HUDEP-2 (cell line): ENCODE measurements around the gene VRK3.

Experiments
- DNase-seq, 76 experiments: peaks; one replicate each; lab custom pipeline; 2025; ENCODE audit not compliant: unreplicated experiment in 76 of 76; lab: John Stamatoyannopoulos, UW

VRK3 gene

GRCh38 chr19:50036908-50037307 is 11.7 kb upstream of the VRK3 start:
- no peak for DNase-seq

GRCh38 chr19:50030937-50031336 is 5.8 kb upstream of the VRK3 start:
- no peak for DNase-seq

GRCh38 chr19:50030225-50030624 is 5.1 kb upstream of the VRK3 start:
- no peak for DNase-seq

- no peak for DNase-seq
Observed at GRCh38 chr19:50026550-50026906, 1.4 kb upstream of the VRK3 start.

- peak; percentile 63 to 99 (median 96) for DNase-seq
Observed at GRCh38 chr19:50025794-50026549, 800 bp upstream of the VRK3 start, which contains the start of gene ZNF473. Gene ZNF473, plus strand, starts transcription at chr19:50026005. Its CDS starts 5,078 bp downstream, at chr19:50031083.

- DNase-seq = no peak
Observed at GRCh38 chr19:50024719-50025021, 502 bp downstream of the VRK3 start.

- DNase-seq = no peak
Observed at GRCh38 chr19:50022823-50023222, 2.3 kb downstream of the VRK3 start.

GRCh38 chr19:50020481-50020880 is 4.7 kb downstream of the VRK3 start:
- no peak for DNase-seq

- no peak for DNase-seq
Observed at GRCh38 chr19:50016225-50016807, 8.9 kb downstream of the VRK3 start.

GRCh38 chr19:50008532-50008931 is 16.6 kb downstream of the VRK3 start:
- peak in 6 of 76 experiments; percentile 5 to 17 (median 10) for DNase-seq

GRCh38 chr19:50007947-50008346 is 17.2 kb downstream of the VRK3 start:
- DNase-seq = no peak

- DNase-seq = no peak
Observed at GRCh38 chr19:50007170-50007569, 18.0 kb downstream of the VRK3 start.

- no peak for DNase-seq
Observed at GRCh38 chr19:50005428-50005827, 19.7 kb downstream of the VRK3 start.

- peak in 41 of 76 experiments; percentile 11 to 74 (median 38) for DNase-seq
Observed at GRCh38 chr19:50003810-50004419, 21.3 kb downstream of the VRK3 start.

- DNase-seq = no peak
Observed at GRCh38 chr19:50003254-50003788, 21.9 kb downstream of the VRK3 start.

- no peak for DNase-seq
Observed at GRCh38 chr19:50002386-50002960, 22.7 kb downstream of the VRK3 start.

- no peak for DNase-seq
Observed at GRCh38 chr19:50001775-50002174, 23.4 kb downstream of the VRK3 start.

GRCh38 chr19:50000841-50001557 is 24.2 kb downstream of the VRK3 start:
- no peak for DNase-seq

- DNase-seq = no peak
Observed at GRCh38 chr19:50000038-50000840, 24.9 kb downstream of the VRK3 start.

GRCh38 chr19:49999371-50000010 is 25.7 kb downstream of the VRK3 start:
- no peak for DNase-seq
